ENCODE results near the gene IL1RAPL2. TPM values are rescaled to one million over a fixed set of nuclear protein-coding genes. Genes with fewer than 3 reads are reported as not detected.

Gene IL1RAPL2
- total and polyA plus RNA-seq, 2 donors (not counting 3 experiments of a cell fraction or from before 2014, with no cell fraction given) = not detected

DNA sequence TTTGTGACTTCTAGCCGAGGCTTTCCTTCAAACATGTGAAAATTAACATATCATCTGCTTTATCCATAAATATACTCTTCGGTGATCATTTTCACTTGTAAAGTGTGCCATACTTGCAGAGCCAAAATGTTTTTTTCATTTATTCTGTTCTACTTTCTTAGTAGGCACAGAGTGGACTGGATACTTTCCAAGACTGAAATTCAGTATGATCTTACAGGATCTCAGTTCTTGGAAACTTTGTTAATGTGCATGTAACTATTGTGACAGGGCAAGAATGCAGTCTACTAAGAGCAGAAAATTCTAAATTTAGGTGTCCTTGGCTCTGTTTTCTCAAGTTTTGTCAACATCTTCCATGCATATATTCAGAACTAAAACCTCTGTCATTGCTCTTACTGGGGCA lies 369.6 kb downstream of the IL1RAPL2 start:
- CTCF ChIA-PET = no interaction called here
- POLR2A ChIA-PET = no interaction called here
- no peak overlapping the region for H3K4me2 ChIP-seq (ENCODE audit: insufficient read depth, low read length)
- no peak overlapping the region for H3K9ac ChIP-seq (replicated peaks; ENCODE audit: extremely low read depth, insufficient read depth, low read length)
- no peak for DNase-seq (ENCODE audit: low read depth, low spot score)
- no peaks in the 10 kb centered on the region for H3K9me1 ChIP-seq (replicated peaks; ENCODE audit: control insufficient read depth, extremely low read depth, insufficient read depth, low read length)
- H3K79me2 ChIP-seq (ENCODE audit: control insufficient read depth, insufficient read depth, low read length) = no peaks in the 10 kb centered on the region
- no peaks in the 10 kb centered on the region for H3K36me3 ChIP-seq (ENCODE audit: control insufficient read depth in 2 of 2, extremely low read depth in 1 of 2, insufficient read depth in 2 of 2, low read length in 2 of 2)
- dilution Hi-C loops (cut with MboI; ENCODE audit: extremely low pct_ligation_motif_present, low sequenced_read_pairs) (no loop called here), intact Hi-C loops (cut with micrococcal nuclease) (no loop called here)
- no peak for FAIRE-seq
- no peak overlapping the region for H3K27ac ChIP-seq (ENCODE audit: insufficient read depth, low read depth, low read length)
- no peaks in the 10 kb centered on the region for H3K4me1 ChIP-seq (ENCODE audit: control insufficient read depth, extremely low read depth, insufficient read depth, low read length)
- H4K20me1 ChIP-seq (replicated peaks; ENCODE audit: control insufficient read depth, extremely low read depth, insufficient read depth, low read length) = no peaks in the 10 kb centered on the region
- H3K9me3 ChIP-seq (replicated peaks; ENCODE audit: control insufficient read depth, insufficient read depth, low read length) = no peaks in the 10 kb centered on the region
- no peak overlapping the region for H3K4me3 ChIP-seq (replicated peaks in 1 of 3; ENCODE audit: insufficient read depth in 1 of 3, low read depth in 1 of 3, low read length in 3 of 3)
- no peak overlapping the region for H2AFZ ChIP-seq (ENCODE audit: low read depth, low read length)
- TF ChIP-seq, protein P1, sequence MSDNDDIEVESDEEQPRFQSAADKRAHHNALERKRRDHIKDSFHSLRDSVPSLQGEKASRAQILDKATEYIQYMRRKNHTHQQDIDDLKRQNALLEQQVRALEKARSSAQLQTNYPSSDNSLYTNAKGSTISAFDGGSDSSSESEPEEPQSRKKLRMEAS (IDR thresholded peaks at IDR 0.05; ENCODE audit: insufficient read depth, insufficient read length) = no peak
- TF ChIP-seq JUN (IDR thresholded peaks at IDR 0.05; ENCODE audit: borderline replicate concordance, insufficient read depth, insufficient read length, low read depth) (no peak), POLR2AphosphoS5 (IDR thresholded peaks at IDR 0.05; ENCODE audit: insufficient read depth, low read depth, low read length) (no peak), FOS (IDR thresholded peaks at IDR 0.05; ENCODE audit: borderline replicate concordance, insufficient read depth, low read length) (no peak)
- TF ChIP-seq, protein P2, sequence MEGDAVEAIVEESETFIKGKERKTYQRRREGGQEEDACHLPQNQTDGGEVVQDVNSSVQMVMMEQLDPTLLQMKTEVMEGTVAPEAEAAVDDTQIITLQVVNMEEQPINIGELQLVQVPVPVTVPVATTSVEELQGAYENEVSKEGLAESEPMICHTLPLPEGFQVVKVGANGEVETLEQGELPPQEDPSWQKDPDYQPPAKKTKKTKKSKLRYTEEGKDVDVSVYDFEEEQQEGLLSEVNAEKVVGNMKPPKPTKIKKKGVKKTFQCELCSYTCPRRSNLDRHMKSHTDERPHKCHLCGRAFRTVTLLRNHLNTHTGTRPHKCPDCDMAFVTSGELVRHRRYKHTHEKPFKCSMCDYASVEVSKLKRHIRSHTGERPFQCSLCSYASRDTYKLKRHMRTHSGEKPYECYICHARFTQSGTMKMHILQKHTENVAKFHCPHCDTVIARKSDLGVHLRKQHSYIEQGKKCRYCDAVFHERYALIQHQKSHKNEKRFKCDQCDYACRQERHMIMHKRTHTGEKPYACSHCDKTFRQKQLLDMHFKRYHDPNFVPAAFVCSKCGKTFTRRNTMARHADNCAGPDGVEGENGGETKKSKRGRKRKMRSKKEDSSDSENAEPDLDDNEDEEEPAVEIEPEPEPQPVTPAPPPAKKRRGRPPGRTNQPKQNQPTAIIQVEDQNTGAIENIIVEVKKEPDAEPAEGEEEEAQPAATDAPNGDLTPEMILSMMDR (IDR thresholded peaks at IDR 0.05; ENCODE audit: extremely low read depth in 1 of 2, insufficient read depth in 1 of 2, low read depth in 1 of 2, low read length in 2 of 2) = no peak
- no TSS peak for BruUV-seq (replicated peaks)
- H3K27me3 ChIP-seq (ENCODE audit: control insufficient read depth in 2 of 2, insufficient read depth in 2 of 2, low read length in 2 of 2) = no peaks in the 10 kb centered on the region

GRCh38 chrX:104953251-104953650 lies 387.3 kb downstream of the IL1RAPL2 start:
- FAIRE-seq (no peak), DNase-seq (ENCODE audit: low read depth, low spot score) (no peak)
- ChIA-PET POLR2A (no interaction called here), CTCF (no interaction called here)
- H2AFZ ChIP-seq (ENCODE audit: low read depth, low read length) = no peak overlapping the region
- no peaks in the 10 kb centered on the region for H3K9me3 ChIP-seq (replicated peaks; ENCODE audit: control insufficient read depth, insufficient read depth, low read length)
- H3K4me2 ChIP-seq (ENCODE audit: insufficient read depth, low read length) = no peak overlapping the region
- H3K9me1 ChIP-seq (replicated peaks; ENCODE audit: control insufficient read depth, extremely low read depth, insufficient read depth, low read length) = no peaks in the 10 kb centered on the region
- H3K36me3 ChIP-seq (ENCODE audit: control insufficient read depth in 2 of 2, extremely low read depth in 1 of 2, insufficient read depth in 2 of 2, low read length in 2 of 2) = no peaks in the 10 kb centered on the region
- H3K4me3 ChIP-seq (replicated peaks in 1 of 3; ENCODE audit: insufficient read depth in 1 of 3, low read depth in 1 of 3, low read length in 3 of 3) = no peak overlapping the region
- H3K9ac ChIP-seq (replicated peaks; ENCODE audit: extremely low read depth, insufficient read depth, low read length) = no peak overlapping the region
- H4K20me1 ChIP-seq (replicated peaks; ENCODE audit: control insufficient read depth, extremely low read depth, insufficient read depth, low read length) = no peaks in the 10 kb centered on the region
- TF ChIP-seq POLR2A (IDR thresholded peaks at IDR 0.05; ENCODE audit: low read depth, low read length) (no peak), GATA2 (IDR thresholded peaks at IDR 0.05; ENCODE audit: insufficient read depth, insufficient read length, low read depth, low read length) (no peak), EZH2 (IDR thresholded peaks at IDR 0.05; ENCODE audit: borderline replicate concordance, low read depth, low read length, severe bottlenecking) (no peak), FOS (IDR thresholded peaks at IDR 0.05; ENCODE audit: borderline replicate concordance, insufficient read depth, low read length) (no peak), POLR2AphosphoS5 (IDR thresholded peaks at IDR 0.05; ENCODE audit: insufficient read depth, low read depth, low read length) (no peak), MYC (IDR thresholded peaks at IDR 0.05; ENCODE audit: low read depth, low read length) (no peak), JUN (IDR thresholded peaks at IDR 0.05; ENCODE audit: borderline replicate concordance, insufficient read depth, insufficient read length, low read depth) (no peak)
- TF ChIP-seq, protein P2 (IDR thresholded peaks at IDR 0.05; ENCODE audit: extremely low read depth in 1 of 2, insufficient read depth in 1 of 2, low read depth in 1 of 2, low read length in 2 of 2) = no peak
- TF ChIP-seq, protein P1 (IDR thresholded peaks at IDR 0.05; ENCODE audit: insufficient read depth, insufficient read length) = no peak
- no peaks in the 10 kb centered on the region for H3K27me3 ChIP-seq (ENCODE audit: control insufficient read depth in 2 of 2, insufficient read depth in 2 of 2, low read length in 2 of 2)
- BruUV-seq (replicated peaks) = no TSS peak
- H3K4me1 ChIP-seq (ENCODE audit: control insufficient read depth, extremely low read depth, insufficient read depth, low read length) = no peaks in the 10 kb centered on the region
- dilution Hi-C loops (cut with MboI; ENCODE audit: extremely low pct_ligation_motif_present, low sequenced_read_pairs) = no loop called here
- no peaks in the 10 kb centered on the region for H3K79me2 ChIP-seq (ENCODE audit: control insufficient read depth, insufficient read depth, low read length)
- no peak overlapping the region for H3K27ac ChIP-seq (ENCODE audit: insufficient read depth, low read depth, low read length)
- intact Hi-C loops (cut with micrococcal nuclease) = no loop called here
